ENCODE data around the gene AFAP1.

AFAP1 gene

GRCh38 chr4:7941111-7941964, 1.7 kb upstream of the AFAP1 start:
- in situ Hi-C loops (cut with HindIII; ENCODE audit: low sequenced_read_pairs), result no loop called here
- no peak for DNase-seq (ENCODE audit: low read depth, low spot score)
- H3K4me3 ChIP-seq (ENCODE audit: low read depth, low read length), result no peak overlapping the region
- no peak for TF ChIP-seq CTCF (IDR thresholded peaks at IDR 0.05; ENCODE audit: low read depth, low read length)

- TF ChIP-seq CTCF (IDR thresholded peaks at IDR 0.05; ENCODE audit: low read depth, low read length), result no peak
- in situ Hi-C loops (cut with HindIII; ENCODE audit: low sequenced_read_pairs), result no loop called here
- H3K4me3 ChIP-seq (ENCODE audit: low read depth, low read length), result peak overlapping the region; percentile 89
- peak; percentile 43 for DNase-seq (ENCODE audit: low read depth, low spot score)
These were observed 868 bp downstream of the AFAP1 start for GRCh38 chr4:7938609-7939376.

- DNase-seq (ENCODE audit: low read depth, low spot score), result peak; percentile 32
- H3K4me3 ChIP-seq (ENCODE audit: low read depth, low read length), result peak overlapping the region; percentile 89
- in situ Hi-C loops (cut with HindIII; ENCODE audit: low sequenced_read_pairs), result no loop called here
- TF ChIP-seq CTCF (IDR thresholded peaks at IDR 0.05; ENCODE audit: low read depth, low read length), result no peak
These were observed 1.4 kb downstream of the AFAP1 start for GRCh38 chr4:7938266-7938608.

- no peak for DNase-seq (ENCODE audit: low read depth, low spot score)
- peak overlapping the region; percentile 89 for H3K4me3 ChIP-seq (ENCODE audit: low read depth, low read length)
- in situ Hi-C loops (cut with HindIII; ENCODE audit: low sequenced_read_pairs), result no loop called here
- no peak for TF ChIP-seq CTCF (IDR thresholded peaks at IDR 0.05; ENCODE audit: low read depth, low read length)
These were observed 2.7 kb downstream of the AFAP1 start for GRCh38 chr4:7937006-7937405.

- in situ Hi-C loops (cut with HindIII; ENCODE audit: low sequenced_read_pairs), result no loop called here
- no peak for DNase-seq (ENCODE audit: low read depth, low spot score)
- no peak overlapping the region for H3K4me3 ChIP-seq (ENCODE audit: low read depth, low read length)
- no peak for TF ChIP-seq CTCF (IDR thresholded peaks at IDR 0.05; ENCODE audit: low read depth, low read length)
These were observed 5.8 kb downstream of the AFAP1 start for GRCh38 chr4:7933651-7934510.

- no peak for TF ChIP-seq CTCF (IDR thresholded peaks at IDR 0.05; ENCODE audit: low read depth, low read length)
- no peak overlapping the region for H3K4me3 ChIP-seq (ENCODE audit: low read depth, low read length)
- in situ Hi-C loops (cut with HindIII; ENCODE audit: low sequenced_read_pairs), result no loop called here
- DNase-seq (ENCODE audit: low read depth, low spot score), result no peak
These were observed 7.4 kb downstream of the AFAP1 start for GRCh38 chr4:7932287-7932686.

Data from astrocyte of the spinal cord (primary cell).